ENCODE measurements around the gene TMPRSS12.
"Not testable (repeated sequence)": the region's sequence is repeated elsewhere in the genome, so short reads cannot be mapped to it uniquely, and the experiment has no call there.

TMPRSS12 gene

DNA sequence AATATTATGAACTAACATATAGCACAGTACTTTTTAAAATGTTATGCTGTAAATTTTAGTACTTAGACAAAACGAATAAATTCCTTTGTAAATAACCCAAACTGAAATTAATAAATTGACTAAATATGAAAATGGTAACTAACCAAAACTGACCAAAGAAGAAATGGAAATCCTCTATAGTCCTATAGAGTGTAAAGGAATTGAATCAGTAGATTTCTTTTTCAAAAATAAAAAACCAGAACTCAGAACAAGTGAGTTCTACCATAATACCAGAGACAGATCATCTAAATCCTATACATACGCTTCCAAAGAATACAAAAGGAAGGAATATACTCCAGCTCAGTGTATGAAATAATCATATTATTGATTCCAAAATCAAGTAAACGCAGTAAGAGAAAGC lies 39.8 kb downstream of the TMPRSS12 start:
- H3K4me3 ChIP-seq (ENCODE audit: low read depth, low read length) = no peak overlapping the region
- no peak for TF ChIP-seq CTCF (IDR thresholded peaks at IDR 0.05; ENCODE audit: borderline replicate concordance, insufficient read depth, low read depth, low read length)

DNA sequence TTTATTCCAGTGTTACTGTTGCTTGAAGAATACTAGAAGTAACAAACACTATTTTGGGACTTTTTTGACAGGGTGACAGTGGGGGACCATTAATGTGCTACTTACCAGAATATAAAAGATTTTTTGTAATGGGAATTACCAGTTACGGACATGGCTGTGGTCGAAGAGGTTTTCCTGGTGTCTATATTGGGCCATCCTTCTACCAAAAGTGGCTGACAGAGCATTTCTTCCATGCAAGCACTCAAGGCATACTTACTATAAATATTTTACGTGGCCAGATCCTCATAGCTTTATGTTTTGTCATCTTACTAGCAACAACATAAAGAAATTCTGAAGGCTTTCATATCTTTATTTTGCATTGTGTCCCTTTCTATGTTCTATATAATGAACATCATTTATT lies 44.5 kb downstream of the TMPRSS12 start:
- TF ChIP-seq CTCF (IDR thresholded peaks at IDR 0.05; ENCODE audit: borderline replicate concordance, insufficient read depth, low read depth, low read length) = no peak

DNA sequence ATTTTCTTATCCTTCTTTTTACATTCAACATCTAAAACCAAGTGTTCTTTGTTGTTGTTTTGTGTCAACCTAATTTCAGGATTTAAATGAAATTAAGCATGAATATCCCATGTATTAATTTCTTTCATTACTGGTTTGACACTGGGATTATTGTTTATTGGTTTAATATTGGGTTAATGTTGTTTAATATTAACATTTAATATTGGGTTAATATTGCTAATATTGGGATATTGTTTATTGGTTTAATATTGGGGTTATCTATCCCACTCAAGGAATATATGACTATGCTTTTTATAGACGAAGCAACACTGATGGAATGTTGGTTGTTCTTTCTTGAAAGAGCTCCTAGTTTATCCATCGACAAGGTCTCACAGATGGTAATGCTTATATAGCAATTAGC lies 45.9 kb downstream of the TMPRSS12 start:
- no peak overlapping the region for H3K4me3 ChIP-seq (ENCODE audit: low read depth, low read length)
- TF ChIP-seq CTCF (IDR thresholded peaks at IDR 0.05; ENCODE audit: borderline replicate concordance, insufficient read depth, low read depth, low read length) = no peak

More for the DNA sequence above, 44.5 kb downstream of the TMPRSS12 start:
- H3K4me3 ChIP-seq (ENCODE audit: low read depth, low read length) = no peak overlapping the region

DNA sequence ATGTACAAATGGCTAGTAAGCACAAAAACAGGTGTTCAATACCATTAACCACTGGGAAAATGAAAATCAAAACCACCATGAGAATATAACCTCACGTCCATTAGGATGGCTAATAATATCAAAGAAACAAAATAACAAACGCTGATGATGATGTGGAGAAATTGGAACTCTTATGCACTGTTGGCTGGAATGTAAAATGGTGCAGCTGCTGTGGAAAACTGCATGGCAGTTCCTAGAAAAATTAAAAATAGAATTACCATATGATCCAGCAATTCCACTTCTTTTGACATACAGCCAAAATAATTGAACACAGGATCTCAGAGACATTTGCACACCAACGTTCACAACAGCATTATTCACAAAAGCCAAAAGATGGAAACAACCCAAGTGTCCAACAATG lies 51.5 kb downstream of the TMPRSS12 start:
- no peak for TF ChIP-seq CTCF (IDR thresholded peaks at IDR 0.05; ENCODE audit: borderline replicate concordance, insufficient read depth, low read depth, low read length)
- no peak overlapping the region for H3K4me3 ChIP-seq (ENCODE audit: low read depth, low read length)

- TF ChIP-seq CTCF (IDR thresholded peaks at IDR 0.05; ENCODE audit: borderline replicate concordance, insufficient read depth, low read depth, low read length) = no peak
- H3K4me3 ChIP-seq (ENCODE audit: low read depth, low read length) = no peak overlapping the region
These were observed 59.0 kb downstream of the TMPRSS12 start for GRCh38 chr12:50901685-50902113.

- H3K4me3 ChIP-seq (ENCODE audit: low read depth, low read length) = not testable (repeated sequence)
These were observed 65.8 kb downstream of the TMPRSS12 start for GRCh38 chr12:50908479-50908878.

DNA sequence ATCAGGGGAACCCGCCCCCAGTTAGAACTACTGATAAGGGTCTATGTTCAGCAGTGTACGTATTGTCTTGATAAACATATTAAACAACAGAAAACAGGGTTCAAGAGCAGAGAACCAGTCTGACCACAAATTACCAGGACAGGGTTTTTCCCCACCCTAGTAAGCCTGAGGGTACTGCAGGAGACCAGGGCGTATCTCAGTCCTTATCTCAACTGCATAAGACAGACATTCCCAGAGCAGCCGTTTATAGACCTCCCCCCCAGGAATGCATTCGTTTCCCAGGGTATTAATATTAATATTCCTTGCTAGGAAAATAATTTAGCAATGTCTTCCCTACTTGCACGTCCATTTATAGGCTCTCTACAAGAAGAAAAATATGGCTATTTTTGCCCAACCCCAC lies 69.6 kb downstream of the TMPRSS12 start:
- H3K4me3 ChIP-seq (ENCODE audit: low read depth, low read length) = not testable (repeated sequence)

DNA sequence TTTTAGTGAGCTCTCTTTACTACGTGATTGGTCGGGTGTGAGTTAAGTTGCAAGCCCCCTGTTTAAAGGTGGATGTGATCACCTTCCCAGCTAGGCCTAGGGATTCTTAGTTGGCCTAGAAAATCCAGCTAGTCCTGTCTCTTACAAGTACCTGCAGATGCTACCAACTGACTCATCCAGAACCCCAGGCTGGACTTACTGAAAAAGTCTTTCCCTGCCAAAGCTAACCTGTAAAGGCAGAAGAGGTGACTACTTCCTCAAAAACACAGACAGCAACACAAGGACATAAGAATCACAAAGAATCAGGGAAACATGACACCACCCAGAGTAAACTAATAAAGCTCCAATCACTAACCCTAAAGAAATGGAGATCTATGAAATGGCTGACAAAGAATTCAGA lies 70.5 kb downstream of the TMPRSS12 start:
- H3K4me3 ChIP-seq (ENCODE audit: low read depth, low read length) = no peak overlapping the region

More for the DNA sequence above, 70.5 kb downstream of the TMPRSS12 start:
- TF ChIP-seq CTCF (IDR thresholded peaks at IDR 0.05; ENCODE audit: borderline replicate concordance, insufficient read depth, low read depth, low read length) = no peak

All from GM12875 (cell line).